RWPE2 (cell line): Measurements from ENCODE around the gene CC2D2B.
"Not testable (repeated sequence)": the region's sequence is repeated elsewhere in the genome, so short reads cannot be mapped to it uniquely, and the experiment has no call there.

ENCODE experiments used
- ATAC-seq: fragments of 200-7000 bp; cut with Tn5 transposase; 3 replicates; pipeline ENCODE4 v1.9.1; 2021; ENCODE audit warnings: low read depth
- DNase-seq: peaks from one replicate; pipeline ENCODE4 v3.0.0-alpha.2; 2020; ENCODE audit warnings: low spot score
- H3K27ac ChIP-seq: fragments of 450-650 bp; 2 replicates; pipeline ENCODE4 v1.5.1; 2017; ENCODE audit warnings: mild to moderate bottlenecking; ENCODE audit not compliant: poor library complexity, severe bottlenecking
- H3K27me3 ChIP-seq: fragments of 250-450 bp; sonication (Bioruptor Pico); 2 replicates; pipeline ENCODE4 v1.5.1; 2021; ENCODE audit warnings: mild to moderate bottlenecking, moderate library complexity; ENCODE audit not compliant: insufficient read depth, poor library complexity, severe bottlenecking
- H3K36me3 ChIP-seq: fragments of 250-450 bp; sonication (Bioruptor Pico); 2 replicates; pipeline ENCODE4 v1.5.1; 2020; ENCODE audit warnings: low read depth, mild to moderate bottlenecking, moderate library complexity
- H3K4me1 ChIP-seq: fragments of 250-450 bp; sonication (Bioruptor Pico); 2 replicates; pipeline ENCODE4 v1.5.1; 2021; ENCODE audit warnings: mild to moderate bottlenecking, moderate library complexity; ENCODE audit not compliant: insufficient read depth, poor library complexity, severe bottlenecking
- H3K4me3 ChIP-seq: fragments of 250-450 bp; sonication (Bioruptor Pico); 2 replicates; pipeline ENCODE4 v1.5.1; 2021; ENCODE audit warnings: mild to moderate bottlenecking, moderate library complexity; ENCODE audit not compliant: severe bottlenecking
- H3K9me3 ChIP-seq: fragments of 250-450 bp; sonication (Bioruptor Pico); 2 replicates; pipeline ENCODE4 v1.5.1; 2021; ENCODE audit warnings: mild to moderate bottlenecking, moderate library complexity; ENCODE audit not compliant: severe bottlenecking
- TF ChIP-seq, protein P1 (sequence below): fragments of 450-650 bp; IDR thresholded peaks from one replicate; pipeline ENCODE4 v1.5.1; 2017; ENCODE audit warnings: mild to moderate bottlenecking, moderate library complexity; ENCODE audit not compliant: poor library complexity, severe bottlenecking

CC2D2B gene

DNA sequence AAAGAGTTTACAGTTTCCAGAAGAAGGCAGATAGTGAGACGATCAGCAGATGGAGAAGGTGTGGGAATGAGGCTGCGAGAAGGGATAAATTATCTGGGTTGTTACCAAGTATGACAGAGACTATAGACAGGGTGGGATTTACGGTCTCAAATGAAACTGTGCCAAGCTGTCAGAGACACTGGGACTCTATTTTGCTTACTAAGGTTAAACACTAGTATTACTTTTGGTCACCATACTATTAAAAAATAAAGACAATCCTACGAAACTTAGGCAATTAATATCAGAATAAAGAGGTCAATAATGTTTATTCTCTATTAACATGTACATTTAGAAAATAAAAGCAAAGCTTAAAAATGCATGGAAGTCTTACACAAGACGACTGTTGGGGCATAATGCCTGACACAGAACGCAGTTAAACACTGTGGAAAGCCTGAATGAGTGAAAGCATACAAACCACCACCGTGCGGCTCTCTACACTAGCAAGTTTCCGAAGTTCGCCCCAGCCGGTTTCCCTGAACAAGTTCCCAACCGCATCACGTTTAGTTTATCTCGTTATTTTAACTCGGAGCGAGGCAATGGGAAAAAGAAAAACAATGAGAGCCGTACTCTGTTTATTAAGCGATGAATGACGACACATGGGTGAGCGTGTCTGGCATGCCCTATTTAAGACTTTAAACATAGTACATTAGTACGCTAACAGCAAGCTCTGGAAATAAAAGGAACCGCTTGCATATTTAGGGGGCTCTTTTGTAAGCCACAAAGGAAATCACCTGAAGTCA is 909 bp upstream of the CC2D2B start:
- H3K27ac ChIP-seq, result peak overlapping the region; percentile 34
- ATAC-seq, result peak; percentile 57

DNA sequence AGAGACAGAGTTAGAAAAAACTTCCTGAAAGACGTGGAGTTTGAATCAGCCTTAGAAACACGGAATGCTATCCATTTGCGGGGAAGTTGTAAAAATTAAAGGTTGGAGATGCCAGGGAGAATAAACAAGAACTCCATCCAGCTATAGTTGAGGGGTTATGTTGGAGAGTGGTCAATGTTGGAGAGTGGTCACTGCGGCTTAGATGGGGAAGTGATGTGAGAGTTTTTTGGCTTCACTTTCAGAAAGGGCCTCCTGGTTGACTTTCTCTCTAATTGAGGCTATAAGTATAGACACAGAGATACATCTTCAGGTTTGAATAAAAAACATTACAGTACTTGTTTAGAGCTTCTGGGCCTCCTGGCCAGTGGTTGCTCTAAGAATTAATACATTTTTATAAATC is 675 bp downstream of the CC2D2B start:
- no peak for DNase-seq
- Histone ChIP-seq H3K9me3 (no peaks in the 10 kb centered on the region), H3K4me3 (no peak overlapping the region), H3K36me3 (0 out of 2 replicates have a peak, but pooled peaks cover 3% of the 10 kb centered on the region), H3K4me1 (no peaks in the 10 kb centered on the region), H3K27me3 (peaks cover 3% of the 10 kb centered on the region), H3K27ac (no peak overlapping the region)
- TF ChIP-seq, protein P1, sequence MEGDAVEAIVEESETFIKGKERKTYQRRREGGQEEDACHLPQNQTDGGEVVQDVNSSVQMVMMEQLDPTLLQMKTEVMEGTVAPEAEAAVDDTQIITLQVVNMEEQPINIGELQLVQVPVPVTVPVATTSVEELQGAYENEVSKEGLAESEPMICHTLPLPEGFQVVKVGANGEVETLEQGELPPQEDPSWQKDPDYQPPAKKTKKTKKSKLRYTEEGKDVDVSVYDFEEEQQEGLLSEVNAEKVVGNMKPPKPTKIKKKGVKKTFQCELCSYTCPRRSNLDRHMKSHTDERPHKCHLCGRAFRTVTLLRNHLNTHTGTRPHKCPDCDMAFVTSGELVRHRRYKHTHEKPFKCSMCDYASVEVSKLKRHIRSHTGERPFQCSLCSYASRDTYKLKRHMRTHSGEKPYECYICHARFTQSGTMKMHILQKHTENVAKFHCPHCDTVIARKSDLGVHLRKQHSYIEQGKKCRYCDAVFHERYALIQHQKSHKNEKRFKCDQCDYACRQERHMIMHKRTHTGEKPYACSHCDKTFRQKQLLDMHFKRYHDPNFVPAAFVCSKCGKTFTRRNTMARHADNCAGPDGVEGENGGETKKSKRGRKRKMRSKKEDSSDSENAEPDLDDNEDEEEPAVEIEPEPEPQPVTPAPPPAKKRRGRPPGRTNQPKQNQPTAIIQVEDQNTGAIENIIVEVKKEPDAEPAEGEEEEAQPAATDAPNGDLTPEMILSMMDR, result no peak
- no peak for ATAC-seq

More for the DNA sequence above, 909 bp upstream of the CC2D2B start:
- no peaks in the 10 kb centered on the region for H3K9me3 ChIP-seq
- H3K4me1 ChIP-seq, result no peaks in the 10 kb centered on the region
- TF ChIP-seq, protein P1, result no peak
- H3K4me3 ChIP-seq, result peak overlapping the region; percentile 66
- no peak for DNase-seq
- H3K27me3 ChIP-seq, result peaks cover 3% of the 10 kb centered on the region
- peaks cover 8% of the 10 kb centered on the region; the same call in 1 of the 2 replicates for H3K36me3 ChIP-seq

DNA sequence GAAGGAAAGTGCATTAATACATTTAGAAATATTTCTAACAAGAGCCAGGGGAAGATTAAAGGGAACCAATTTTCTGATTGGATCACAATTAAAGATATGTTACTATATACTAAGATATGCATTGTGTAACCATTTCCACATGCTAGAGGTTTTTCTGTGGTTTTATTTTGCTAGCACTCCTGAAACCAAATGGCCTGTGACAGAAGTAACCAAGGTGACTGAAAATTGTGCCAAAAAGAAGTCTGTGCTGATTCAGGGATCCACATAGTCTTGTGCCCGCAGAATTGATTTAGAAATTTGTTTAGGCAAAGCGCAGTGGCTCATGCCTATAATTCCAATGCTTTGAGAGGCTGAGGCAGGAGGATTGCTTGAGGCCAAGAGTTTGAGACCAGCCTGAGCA is 1.8 kb downstream of the CC2D2B start:
- no peak overlapping the region for H3K27ac ChIP-seq
- TF ChIP-seq, protein P1, result no peak
- peaks cover 3% of the 10 kb centered on the region for H3K27me3 ChIP-seq
- H3K36me3 ChIP-seq, result no peaks in the 10 kb centered on the region
- no peaks in the 10 kb centered on the region for H3K9me3 ChIP-seq
- DNase-seq (no peak), ATAC-seq (no peak)
- H3K4me1 ChIP-seq, result no peaks in the 10 kb centered on the region
- no peak overlapping the region for H3K4me3 ChIP-seq

DNA sequence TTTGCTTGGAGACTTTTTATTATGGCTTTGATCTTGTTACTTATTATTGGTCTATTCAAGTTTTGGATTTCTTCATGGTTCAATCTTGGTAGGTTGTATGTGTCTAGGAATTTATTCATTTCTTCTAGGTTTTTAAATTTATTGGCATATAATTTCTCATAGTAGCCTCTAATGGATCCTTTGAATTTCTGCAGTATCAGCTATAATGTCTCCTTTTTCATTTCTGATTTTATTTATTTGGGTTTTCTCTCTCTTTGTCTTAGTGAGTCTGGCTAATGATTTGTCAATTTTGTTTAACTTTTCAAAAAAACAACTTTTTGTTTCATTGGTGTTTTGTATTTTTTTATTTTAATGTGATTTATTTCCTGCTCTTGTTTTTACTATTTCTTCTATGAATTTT is 8.3 kb downstream of the CC2D2B start:
- DNase-seq, H3K9me3 ChIP-seq, H3K4me3 ChIP-seq, H3K27me3 ChIP-seq, H3K27ac ChIP-seq, H3K36me3 ChIP-seq, ATAC-seq, H3K4me1 ChIP-seq: not testable (repeated sequence)

DNA sequence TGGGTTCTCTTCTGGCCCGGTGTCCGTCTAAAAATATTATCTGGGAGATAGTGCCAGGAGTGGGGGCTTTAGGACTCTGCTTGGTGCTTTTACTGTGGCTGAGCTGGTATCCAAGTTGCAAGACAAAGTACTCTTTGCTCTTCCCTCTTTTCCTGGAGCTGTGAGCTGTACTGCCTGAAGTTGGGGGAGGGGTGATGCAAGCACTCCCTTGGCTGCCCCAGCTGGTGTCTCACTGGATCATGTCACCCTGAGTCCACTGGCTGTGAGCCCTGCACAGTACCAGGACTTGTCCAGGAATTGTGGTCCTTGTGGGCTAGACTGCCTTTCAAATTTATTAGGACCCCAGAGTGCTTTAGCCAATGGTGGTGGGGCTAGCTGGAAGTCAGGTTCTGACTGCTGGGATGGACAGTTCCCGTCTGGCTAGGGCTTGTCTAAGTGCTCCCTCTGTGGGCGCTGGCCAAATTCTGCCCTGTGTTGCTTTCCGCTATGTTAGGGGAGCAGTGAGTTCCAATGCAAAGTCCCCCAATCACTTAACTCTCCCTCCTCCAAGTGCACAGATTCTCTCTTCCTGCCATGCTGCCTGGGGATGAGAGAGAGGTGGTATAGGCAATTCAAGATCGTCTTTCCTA is 13.1 kb downstream of the CC2D2B start:
- no peaks in the 10 kb centered on the region for H3K9me3 ChIP-seq
- TF ChIP-seq, protein P1, result no peak
- DNase-seq (no peak), ATAC-seq (no peak)
- no peak overlapping the region for H3K4me3 ChIP-seq
- H3K4me1 ChIP-seq, result no peaks in the 10 kb centered on the region
- no peak overlapping the region for H3K27ac ChIP-seq
- no peaks in the 10 kb centered on the region for H3K27me3 ChIP-seq
- no peaks in the 10 kb centered on the region for H3K36me3 ChIP-seq
